ENCODE data around the gene SLC2A13. TPM values are rescaled to one million over a fixed set of nuclear protein-coding genes. Genes with fewer than 3 reads are reported as not detected.
"Not testable (repeated sequence)": the region's sequence is repeated elsewhere in the genome, so short reads cannot be mapped to it uniquely, and the experiment has no call there.

SLC2A13 gene
- total and polyA plus RNA-seq, 4 donors = 21.1 to 85.5 (median 28.6) TPM

DNA sequence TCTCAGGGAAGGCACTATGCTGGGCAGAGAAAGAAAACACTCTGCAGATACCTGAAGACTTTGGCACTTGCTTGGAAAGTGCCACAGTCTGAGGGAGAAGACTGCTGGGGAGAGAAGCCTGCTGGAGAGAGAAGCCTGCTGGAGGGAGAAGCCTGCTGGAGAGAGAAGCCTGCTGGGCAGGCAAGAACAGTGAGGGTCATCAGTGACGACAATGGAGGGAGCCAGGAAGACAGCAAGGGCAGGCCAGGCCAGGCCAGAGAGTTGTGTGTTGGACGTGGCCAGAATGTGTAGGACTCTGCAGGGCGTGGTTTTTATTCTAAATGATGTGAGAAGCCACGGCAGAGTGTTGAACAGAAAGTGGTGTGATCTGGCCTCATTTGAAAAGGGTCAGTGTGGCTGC is 301.0 kb downstream of the SLC2A13 start:
- no peaks in the 10 kb centered on the region for H3K36me3 ChIP-seq (ENCODE audit: control insufficient read depth, insufficient read depth, low read length)
- H3K27ac ChIP-seq (ENCODE audit: low read depth, low read length) = no peak overlapping the region
- no peaks in the 10 kb centered on the region for H3K4me1 ChIP-seq (ENCODE audit: control insufficient read depth, insufficient read depth, low read length)
- no peak overlapping the region for H3K4me3 ChIP-seq (ENCODE audit: low read depth, low read length)
- no peak for DNase-seq (ENCODE audit: low read depth in 4 of 6, low spot score in 6 of 6)
- 68% methylated on average over 4 of the region's 4 CpGs for WGBS (ENCODE audit: insufficient coverage)
- no peaks in the 10 kb centered on the region for H3K27me3 ChIP-seq (ENCODE audit: control insufficient read depth, insufficient read depth, low read length)
- no peaks in the 10 kb centered on the region for H3K9me3 ChIP-seq (ENCODE audit: control insufficient read depth, insufficient read depth, low read length)

DNA sequence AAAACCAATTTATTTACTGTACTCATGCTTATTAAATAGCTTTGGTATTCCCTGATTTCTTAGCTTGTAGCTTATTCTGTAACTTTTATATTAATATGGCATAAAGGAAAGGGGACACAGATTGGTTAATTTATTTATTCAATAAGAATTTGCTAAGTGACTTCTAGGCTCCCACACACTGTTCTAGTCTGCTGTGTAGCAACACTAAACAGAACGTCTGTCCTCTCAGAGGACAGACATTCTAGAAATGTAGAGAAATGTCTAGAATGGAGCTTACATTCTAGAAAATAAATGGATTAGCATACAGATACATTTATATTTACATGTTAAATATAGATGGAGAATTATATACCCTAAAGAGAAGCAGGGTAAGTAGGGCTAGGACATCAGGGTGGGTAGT is 301.4 kb downstream of the SLC2A13 start:
- Histone ChIP-seq H3K27me3 (ENCODE audit: control insufficient read depth, insufficient read depth, low read length) (no peaks in the 10 kb centered on the region), H3K4me1 (ENCODE audit: control insufficient read depth, insufficient read depth, low read length) (no peaks in the 10 kb centered on the region), H3K27ac (ENCODE audit: low read depth, low read length) (no peak overlapping the region), H3K4me3 (ENCODE audit: low read depth, low read length) (no peak overlapping the region), H3K9me3 (ENCODE audit: control insufficient read depth, insufficient read depth, low read length) (no peaks in the 10 kb centered on the region), H3K36me3 (ENCODE audit: control insufficient read depth, insufficient read depth, low read length) (no peaks in the 10 kb centered on the region)
- no peak for DNase-seq (ENCODE audit: low read depth in 4 of 6, low spot score in 6 of 6)
- no CpG with 5 or more reads among the region's 1 CpG for WGBS (ENCODE audit: insufficient coverage)

DNA sequence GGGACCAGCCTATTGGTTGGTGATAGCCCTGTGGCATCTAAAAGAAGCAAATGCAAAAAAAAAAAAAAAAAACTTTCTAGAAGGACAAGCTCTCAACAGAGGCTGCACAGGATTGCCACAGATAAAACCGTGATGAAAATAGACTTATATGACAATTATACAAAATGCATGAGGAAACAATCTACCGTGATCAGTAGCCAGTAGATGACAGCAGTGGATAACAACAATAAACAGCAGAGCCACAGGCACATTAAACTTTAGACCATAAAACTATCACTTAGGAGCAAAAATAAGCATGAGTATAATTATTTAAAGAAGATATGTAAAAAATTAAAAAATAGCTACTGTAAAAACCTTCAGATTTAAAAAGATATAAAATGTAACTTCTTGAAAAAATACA is 302.7 kb downstream of the SLC2A13 start:
- Histone ChIP-seq H3K4me1 (ENCODE audit: control insufficient read depth, insufficient read depth, low read length) (no peaks in the 10 kb centered on the region), H3K27me3 (ENCODE audit: control insufficient read depth, insufficient read depth, low read length) (no peaks in the 10 kb centered on the region), H3K4me3 (ENCODE audit: low read depth, low read length) (no peak overlapping the region), H3K27ac (ENCODE audit: low read depth, low read length) (no peak overlapping the region), H3K9me3 (ENCODE audit: control insufficient read depth, insufficient read depth, low read length) (no peaks in the 10 kb centered on the region), H3K36me3 (ENCODE audit: control insufficient read depth, insufficient read depth, low read length) (no peaks in the 10 kb centered on the region)
- no peak for DNase-seq (ENCODE audit: low read depth in 4 of 6, low spot score in 6 of 6)
- no CpG with 5 or more reads among the region's 2 CpGs for WGBS (ENCODE audit: insufficient coverage)

DNA sequence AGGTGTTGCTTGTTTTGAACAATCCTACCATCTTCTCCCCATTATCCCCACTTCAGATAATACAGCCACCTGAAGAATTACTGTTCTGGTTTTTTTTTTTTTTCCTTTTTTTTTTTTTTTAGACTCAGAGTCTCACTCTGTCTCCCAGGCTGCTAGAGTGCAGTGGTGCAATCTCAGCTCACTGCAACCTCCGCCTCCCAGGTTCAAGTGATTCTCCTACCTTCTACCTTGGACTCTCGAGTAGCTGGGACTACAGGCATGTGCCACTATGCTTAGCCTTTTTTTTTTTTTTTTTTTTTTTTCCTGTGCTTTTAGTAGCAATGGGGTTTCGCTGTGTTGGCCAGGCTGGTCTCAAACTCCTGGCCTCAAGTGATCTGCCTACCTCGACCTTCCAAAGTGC is 306.9 kb downstream of the SLC2A13 start:
- 100% methylated on average over 2 of the region's 4 CpGs for WGBS (ENCODE audit: insufficient coverage)

DNA sequence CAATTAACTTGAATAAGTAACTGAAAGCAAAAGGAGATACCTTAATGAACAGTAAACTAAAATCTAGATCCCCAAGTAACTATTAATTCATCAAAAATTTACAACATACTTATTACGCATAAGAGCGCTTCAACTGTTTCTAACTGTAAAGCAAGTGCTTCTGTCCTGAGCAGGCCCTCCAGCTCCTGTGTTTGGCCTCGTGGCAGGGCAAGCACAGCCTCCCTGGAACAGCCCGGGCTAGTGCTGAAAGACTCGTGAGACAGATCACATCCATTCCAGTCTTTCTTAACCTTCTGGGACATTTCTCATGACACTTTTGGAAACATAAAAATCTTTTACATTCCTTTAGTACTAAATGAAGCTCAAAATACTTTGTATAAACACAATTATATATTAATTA is 307.5 kb downstream of the SLC2A13 start:
- DNase-seq (ENCODE audit: low read depth in 4 of 6, low spot score in 6 of 6) = no peak
- no peaks in the 10 kb centered on the region for H3K9me3 ChIP-seq (ENCODE audit: control insufficient read depth, insufficient read depth, low read length)
- no peaks in the 10 kb centered on the region for H3K36me3 ChIP-seq (ENCODE audit: control insufficient read depth, insufficient read depth, low read length)
- no peak overlapping the region for H3K27ac ChIP-seq (ENCODE audit: low read depth, low read length)
- no peaks in the 10 kb centered on the region for H3K4me1 ChIP-seq (ENCODE audit: control insufficient read depth, insufficient read depth, low read length)
- no peak overlapping the region for H3K4me3 ChIP-seq (ENCODE audit: low read depth, low read length)
- H3K27me3 ChIP-seq (ENCODE audit: control insufficient read depth, insufficient read depth, low read length) = no peaks in the 10 kb centered on the region
- WGBS (ENCODE audit: insufficient coverage) = 89% methylated on average over 3 of the region's 5 CpGs

More for the DNA sequence above, 306.9 kb downstream of the SLC2A13 start:
- no peak overlapping the region for H3K27ac ChIP-seq (ENCODE audit: low read depth, low read length)
- no peak for DNase-seq (ENCODE audit: low read depth in 4 of 6, low spot score in 6 of 6)
- H3K36me3 ChIP-seq (ENCODE audit: control insufficient read depth, insufficient read depth, low read length) = no peaks in the 10 kb centered on the region
- no peaks in the 10 kb centered on the region for H3K4me1 ChIP-seq (ENCODE audit: control insufficient read depth, insufficient read depth, low read length)
- no peaks in the 10 kb centered on the region for H3K27me3 ChIP-seq (ENCODE audit: control insufficient read depth, insufficient read depth, low read length)
- no peak overlapping the region for H3K4me3 ChIP-seq (ENCODE audit: low read depth, low read length)
- no peaks in the 10 kb centered on the region for H3K9me3 ChIP-seq (ENCODE audit: control insufficient read depth, insufficient read depth, low read length)

DNA sequence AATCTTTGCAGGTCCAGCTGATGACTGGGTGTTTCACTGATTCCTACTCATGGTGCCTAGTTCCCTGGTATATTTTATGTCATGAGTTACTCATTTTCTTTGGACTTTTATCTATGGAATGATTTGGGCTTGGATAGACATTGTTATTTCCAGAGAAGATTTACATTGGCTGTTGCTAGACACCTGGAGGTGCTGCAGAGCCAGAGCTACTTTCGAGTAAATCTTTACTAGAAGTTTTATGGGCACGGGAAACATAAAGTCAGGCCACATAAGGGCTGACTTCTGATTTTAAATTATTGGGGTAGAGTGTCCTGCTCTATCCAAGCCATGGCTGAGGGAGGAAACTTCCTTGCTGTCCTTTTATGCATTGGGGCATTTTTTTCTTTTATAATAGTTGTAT is 310.4 kb downstream of the SLC2A13 start:
- DNase-seq (ENCODE audit: low read depth in 4 of 6, low spot score in 6 of 6) = no peak
- H3K27ac ChIP-seq (ENCODE audit: low read depth, low read length) = no peak overlapping the region
- 88% methylated on average over 2 of the region's 2 CpGs for WGBS (ENCODE audit: insufficient coverage)
- H3K36me3 ChIP-seq (ENCODE audit: control insufficient read depth, insufficient read depth, low read length) = no peaks in the 10 kb centered on the region
- H3K27me3 ChIP-seq (ENCODE audit: control insufficient read depth, insufficient read depth, low read length) = no peaks in the 10 kb centered on the region
- H3K4me3 ChIP-seq (ENCODE audit: low read depth, low read length) = no peak overlapping the region
- no peaks in the 10 kb centered on the region for H3K9me3 ChIP-seq (ENCODE audit: control insufficient read depth, insufficient read depth, low read length)
- H3K4me1 ChIP-seq (ENCODE audit: control insufficient read depth, insufficient read depth, low read length) = no peaks in the 10 kb centered on the region

DNA sequence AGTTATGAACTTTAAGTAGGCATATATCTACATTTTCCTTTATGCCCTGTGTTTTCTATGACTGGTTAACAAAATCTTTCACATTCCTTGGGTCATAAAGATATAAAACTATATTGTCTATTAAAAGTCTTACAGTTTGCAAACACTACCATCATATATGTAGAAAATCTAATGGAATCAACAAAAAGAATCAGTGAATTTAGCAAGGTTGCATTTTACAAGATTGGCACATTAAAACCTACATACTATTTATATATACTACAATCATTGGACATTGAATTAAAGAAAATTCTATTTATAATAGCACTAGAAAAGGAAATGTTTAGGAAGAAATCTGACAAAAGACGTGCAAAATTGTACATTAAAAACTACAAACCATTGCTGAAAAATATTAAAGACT is 312.9 kb downstream of the SLC2A13 start:
- H3K27me3 ChIP-seq (ENCODE audit: control insufficient read depth, insufficient read depth, low read length) = no peaks in the 10 kb centered on the region
- no peak overlapping the region for H3K4me3 ChIP-seq (ENCODE audit: low read depth, low read length)
- no peak overlapping the region for H3K27ac ChIP-seq (ENCODE audit: low read depth, low read length)
- no CpG with 5 or more reads among the region's 1 CpG for WGBS (ENCODE audit: insufficient coverage)
- DNase-seq (ENCODE audit: low read depth in 4 of 6, low spot score in 6 of 6) = no peak
- no peaks in the 10 kb centered on the region for H3K36me3 ChIP-seq (ENCODE audit: control insufficient read depth, insufficient read depth, low read length)
- H3K9me3 ChIP-seq (ENCODE audit: control insufficient read depth, insufficient read depth, low read length) = no peaks in the 10 kb centered on the region
- no peaks in the 10 kb centered on the region for H3K4me1 ChIP-seq (ENCODE audit: control insufficient read depth, insufficient read depth, low read length)

DNA sequence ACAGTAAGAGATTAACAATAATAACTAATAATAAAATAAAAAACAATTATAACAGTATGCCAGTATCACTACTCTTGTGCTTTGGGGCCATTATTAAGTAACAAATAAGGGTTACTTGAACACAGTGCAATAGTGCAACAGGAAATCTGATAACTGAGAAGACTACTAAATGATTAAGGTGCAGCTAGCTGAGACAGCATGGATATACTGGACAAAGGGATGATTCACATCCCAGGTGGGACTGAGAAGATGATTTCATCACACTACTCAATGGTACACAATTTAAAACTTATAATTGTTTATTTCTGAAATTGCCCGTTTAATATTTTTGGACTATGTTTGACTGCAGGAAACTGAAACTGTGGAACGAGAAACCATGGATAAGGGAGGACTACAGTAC is 317.6 kb downstream of the SLC2A13 start:
- WGBS (ENCODE audit: insufficient coverage) = no CpG with 5 or more reads among the region's 2 CpGs

DNA sequence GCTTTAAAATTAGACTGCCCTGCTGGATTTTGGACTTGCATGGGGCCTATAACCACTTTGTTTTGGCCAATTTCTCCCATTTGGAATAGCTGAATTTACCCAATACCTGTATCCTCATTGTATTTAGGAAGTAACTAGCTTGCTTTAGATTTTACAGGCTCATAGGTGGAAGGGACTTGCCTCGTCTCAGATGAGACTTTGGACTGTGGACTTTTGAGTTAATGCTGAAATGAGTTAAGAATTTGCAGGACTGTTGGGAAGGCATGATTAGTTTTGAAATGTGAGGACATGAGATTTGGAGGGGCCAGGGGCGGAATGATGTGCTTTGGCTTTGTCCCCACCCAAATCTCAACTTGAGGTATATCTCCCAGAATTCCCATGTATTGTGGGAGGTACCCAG is 320.1 kb downstream of the SLC2A13 start:
- WGBS (ENCODE audit: insufficient coverage) = 88% methylated on average over 1 of the region's 2 CpGs
- H3K27ac ChIP-seq (ENCODE audit: low read depth, low read length); H3K9me3 ChIP-seq (ENCODE audit: control insufficient read depth, insufficient read depth, low read length); DNase-seq (ENCODE audit: low read depth in 4 of 6, low spot score in 6 of 6); H3K4me3 ChIP-seq (ENCODE audit: low read depth, low read length); H3K36me3 ChIP-seq (ENCODE audit: control insufficient read depth, insufficient read depth, low read length); H3K4me1 ChIP-seq (ENCODE audit: control insufficient read depth, insufficient read depth, low read length); H3K27me3 ChIP-seq (ENCODE audit: control insufficient read depth, insufficient read depth, low read length): not testable (repeated sequence)

More for the DNA sequence above, 317.6 kb downstream of the SLC2A13 start:
- Histone ChIP-seq H3K27ac (ENCODE audit: low read depth, low read length) (no peak overlapping the region), H3K4me3 (ENCODE audit: low read depth, low read length) (no peak overlapping the region), H3K9me3 (ENCODE audit: control insufficient read depth, insufficient read depth, low read length) (no peaks in the 10 kb centered on the region), H3K4me1 (ENCODE audit: control insufficient read depth, insufficient read depth, low read length) (no peaks in the 10 kb centered on the region), H3K27me3 (ENCODE audit: control insufficient read depth, insufficient read depth, low read length) (no peaks in the 10 kb centered on the region), H3K36me3 (ENCODE audit: control insufficient read depth, insufficient read depth, low read length) (no peaks in the 10 kb centered on the region)
- DNase-seq (ENCODE audit: low read depth in 4 of 6, low spot score in 6 of 6) = no peak

DNA sequence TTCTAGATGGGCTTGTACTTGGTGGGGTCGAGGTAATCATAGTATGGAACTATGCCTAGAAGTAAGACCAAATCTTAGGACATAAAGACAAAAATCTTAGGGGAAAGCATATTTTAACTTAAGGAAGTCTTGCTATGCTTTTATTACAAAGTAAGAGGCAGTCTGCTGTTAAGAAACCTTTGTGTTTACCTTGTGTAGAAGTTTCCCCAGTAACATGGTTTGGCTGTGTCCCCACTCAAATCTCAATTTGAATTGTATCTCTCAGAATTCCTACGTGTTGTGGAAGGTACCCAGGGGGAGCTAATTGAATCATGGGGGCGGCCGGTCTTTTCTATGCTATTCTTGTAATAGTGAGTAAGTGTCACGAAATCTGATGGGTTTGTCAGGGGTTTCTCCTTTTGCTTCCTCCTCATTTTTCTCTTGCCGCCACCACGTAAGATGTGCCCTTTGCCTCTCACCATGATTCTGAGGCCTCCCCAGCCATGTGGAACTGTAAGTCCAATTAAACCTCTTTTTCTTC is 323.8 kb downstream of the SLC2A13 start:
- Histone ChIP-seq H3K27ac (ENCODE audit: low read depth, low read length) (no peak overlapping the region), H3K4me1 (ENCODE audit: control insufficient read depth, insufficient read depth, low read length) (no peaks in the 10 kb centered on the region), H3K9me3 (ENCODE audit: control insufficient read depth, insufficient read depth, low read length) (no peaks in the 10 kb centered on the region), H3K4me3 (ENCODE audit: low read depth, low read length) (no peak overlapping the region), H3K36me3 (ENCODE audit: control insufficient read depth, insufficient read depth, low read length) (no peaks in the 10 kb centered on the region), H3K27me3 (ENCODE audit: control insufficient read depth, insufficient read depth, low read length) (no peaks in the 10 kb centered on the region)
- WGBS (ENCODE audit: insufficient coverage) = no CpG with 5 or more reads among the region's 7 CpGs
- no peak for DNase-seq (ENCODE audit: low read depth in 4 of 6, low spot score in 6 of 6)
